SK-N-SH treated with all-trans-retinoic acid at 6 μM for 48 hours (cell line): Measurements from ENCODE around the gene AGL.

Experiments
- ATAC-seq: fragments of 200-7000 bp; cut with Tn5 transposase; 3 replicates; pipeline ENCODE4 v1.9.1; 2020; ENCODE audit warnings: mild to moderate bottlenecking, moderate library complexity
- ARNTL ChIP-seq: fragments of 450-650 bp; formaldehyde crosslinking; IDR thresholded peaks from 2 replicates; pipeline ENCODE4 v1.5.0; 2020; ENCODE audit warnings: low read depth, mild to moderate bottlenecking, moderate library complexity, borderline replicate concordance
- BACH2 ChIP-seq: fragments of 250-450 bp; sonication (Bioruptor Pico); IDR thresholded peaks from 2 replicates; pipeline ENCODE4 v1.9.0; 2021; ENCODE audit warnings: mild to moderate bottlenecking, borderline replicate concordance
- CSDC2 ChIP-seq: fragments of 250-450 bp; sonication (Bioruptor Pico); IDR thresholded peaks from 2 replicates; pipeline ENCODE4 v1.5.0; 2020; ENCODE audit warnings: mild to moderate bottlenecking, moderate library complexity
- ESRRG ChIP-seq: fragments of 250-450 bp; sonication (Bioruptor Pico); IDR thresholded peaks from 2 replicates; pipeline ENCODE4 v1.6.1; 2021; ENCODE audit warnings: mild to moderate bottlenecking
- ISL1 ChIP-seq: fragments of 250-450 bp; sonication (Bioruptor Pico); IDR thresholded peaks from 2 replicates; pipeline ENCODE4 v2.1.2; 2022; ENCODE audit warnings: mild to moderate bottlenecking, moderate library complexity
- OSR1 ChIP-seq: fragments of 250-450 bp; sonication (Bioruptor Pico); IDR thresholded peaks from 2 replicates; pipeline ENCODE4 v1.8.0; 2022; ENCODE audit warnings: moderate library complexity, mild to moderate bottlenecking, inconsistent platforms
- PATZ1 ChIP-seq: fragments of 250-450 bp; sonication (Bioruptor Pico); IDR thresholded peaks from 2 replicates; pipeline ENCODE4 v1.8.0; 2020; ENCODE audit warnings: mild to moderate bottlenecking, moderate library complexity, borderline replicate concordance
- SNAI2 ChIP-seq: fragments of 250-450 bp; sonication (Bioruptor Pico); IDR thresholded peaks from 2 replicates; pipeline ENCODE4 v1.5.0; 2020; ENCODE audit warnings: mild to moderate bottlenecking, moderate library complexity
- TCF4 ChIP-seq: fragments of 250-450 bp; sonication (Bioruptor Pico); IDR thresholded peaks from 2 replicates; pipeline ENCODE4 v1.8.0; 2021; ENCODE audit warnings: mild to moderate bottlenecking, moderate library complexity, borderline replicate concordance
- ZC3H10 ChIP-seq: fragments of 250-450 bp; sonication (Bioruptor Pico); IDR thresholded peaks from 2 replicates; pipeline ENCODE4 v1.5.1; 2021; ENCODE audit warnings: mild to moderate bottlenecking, moderate library complexity
- ZFP3 ChIP-seq: fragments of 250-450 bp; sonication (Bioruptor Pico); IDR thresholded peaks from 2 replicates; pipeline ENCODE4 v1.5.0; 2020; ENCODE audit warnings: mild to moderate bottlenecking, moderate library complexity
- ZNF565 ChIP-seq: fragments of 450-650 bp; formaldehyde crosslinking; conservative IDR thresholded peaks from 2 replicates; pipeline ENCODE4 v1.5.0; 2020; ENCODE audit warnings: low read depth, mild to moderate bottlenecking, moderate library complexity
- ZNF70 ChIP-seq: fragments of 450-650 bp; formaldehyde crosslinking; IDR thresholded peaks from 2 replicates; pipeline ENCODE4 v1.5.0; 2020; ENCODE audit warnings: mild to moderate bottlenecking, moderate library complexity
- ZNF8 ChIP-seq: fragments of 450-650 bp; formaldehyde crosslinking; IDR thresholded peaks from 2 replicates; pipeline ENCODE4 v1.5.0; 2020; ENCODE audit warnings: mild to moderate bottlenecking, moderate library complexity
- TF ChIP-seq, protein P1 (sequence below): fragments of 250-450 bp; sonication (Bioruptor Pico); IDR thresholded peaks from 2 replicates; pipeline ENCODE4 v1.5.1; 2021; ENCODE audit warnings: mild to moderate bottlenecking, moderate library complexity
- TF ChIP-seq, protein P2 (sequence below): fragments of 250-450 bp; sonication (Bioruptor Pico); IDR thresholded peaks from 2 replicates; pipeline ENCODE4 v1.5.0; 2020; ENCODE audit warnings: mild to moderate bottlenecking, moderate library complexity

The AGL gene

GRCh38 chr1:99869304-99869703, 19.1 kb downstream of the AGL start:
- no peak for ATAC-seq

GRCh38 chr1:99869723-99870122, 19.6 kb downstream of the AGL start:
- ATAC-seq: no peak

More at GRCh38 chr1:99869304-99869703, 19.1 kb downstream of the AGL start:
- TF ChIP-seq ARNTL (CRISPR knock-in tag) (no peak), PATZ1 (CRISPR knock-in tag) (no peak), OSR1 (CRISPR knock-in tag) (no peak), TCF4 (CRISPR knock-in tag) (no peak), CSDC2 (CRISPR knock-in tag) (no peak), ISL1 (CRISPR knock-in tag) (no peak), ZC3H10 (no peak), BACH2 (CRISPR knock-in tag) (no peak), ZNF565 (CRISPR knock-in tag) (no peak), SNAI2 (CRISPR knock-in tag) (no peak)
- TF ChIP-seq, protein P1, sequence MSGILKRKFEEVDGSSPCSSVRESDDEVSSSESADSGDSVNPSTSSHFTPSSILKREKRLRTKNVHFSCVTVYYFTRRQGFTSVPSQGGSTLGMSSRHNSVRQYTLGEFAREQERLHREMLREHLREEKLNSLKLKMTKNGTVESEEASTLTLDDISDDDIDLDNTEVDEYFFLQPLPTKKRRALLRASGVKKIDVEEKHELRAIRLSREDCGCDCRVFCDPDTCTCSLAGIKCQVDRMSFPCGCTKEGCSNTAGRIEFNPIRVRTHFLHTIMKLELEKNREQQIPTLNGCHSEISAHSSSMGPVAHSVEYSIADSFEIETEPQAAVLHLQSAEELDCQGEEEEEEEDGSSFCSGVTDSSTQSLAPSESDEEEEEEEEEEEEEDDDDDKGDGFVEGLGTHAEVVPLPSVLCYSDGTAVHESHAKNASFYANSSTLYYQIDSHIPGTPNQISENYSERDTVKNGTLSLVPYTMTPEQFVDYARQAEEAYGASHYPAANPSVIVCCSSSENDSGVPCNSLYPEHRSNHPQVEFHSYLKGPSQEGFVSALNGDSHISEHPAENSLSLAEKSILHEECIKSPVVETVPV (CRISPR knock-in tag): no peak
- TF ChIP-seq, protein P2, sequence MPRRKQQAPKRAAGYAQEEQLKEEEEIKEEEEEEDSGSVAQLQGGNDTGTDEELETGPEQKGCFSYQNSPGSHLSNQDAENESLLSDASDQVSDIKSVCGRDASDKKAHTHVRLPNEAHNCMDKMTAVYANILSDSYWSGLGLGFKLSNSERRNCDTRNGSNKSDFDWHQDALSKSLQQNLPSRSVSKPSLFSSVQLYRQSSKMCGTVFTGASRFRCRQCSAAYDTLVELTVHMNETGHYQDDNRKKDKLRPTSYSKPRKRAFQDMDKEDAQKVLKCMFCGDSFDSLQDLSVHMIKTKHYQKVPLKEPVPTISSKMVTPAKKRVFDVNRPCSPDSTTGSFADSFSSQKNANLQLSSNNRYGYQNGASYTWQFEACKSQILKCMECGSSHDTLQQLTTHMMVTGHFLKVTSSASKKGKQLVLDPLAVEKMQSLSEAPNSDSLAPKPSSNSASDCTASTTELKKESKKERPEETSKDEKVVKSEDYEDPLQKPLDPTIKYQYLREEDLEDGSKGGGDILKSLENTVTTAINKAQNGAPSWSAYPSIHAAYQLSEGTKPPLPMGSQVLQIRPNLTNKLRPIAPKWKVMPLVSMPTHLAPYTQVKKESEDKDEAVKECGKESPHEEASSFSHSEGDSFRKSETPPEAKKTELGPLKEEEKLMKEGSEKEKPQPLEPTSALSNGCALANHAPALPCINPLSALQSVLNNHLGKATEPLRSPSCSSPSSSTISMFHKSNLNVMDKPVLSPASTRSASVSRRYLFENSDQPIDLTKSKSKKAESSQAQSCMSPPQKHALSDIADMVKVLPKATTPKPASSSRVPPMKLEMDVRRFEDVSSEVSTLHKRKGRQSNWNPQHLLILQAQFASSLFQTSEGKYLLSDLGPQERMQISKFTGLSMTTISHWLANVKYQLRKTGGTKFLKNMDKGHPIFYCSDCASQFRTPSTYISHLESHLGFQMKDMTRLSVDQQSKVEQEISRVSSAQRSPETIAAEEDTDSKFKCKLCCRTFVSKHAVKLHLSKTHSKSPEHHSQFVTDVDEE (CRISPR knock-in tag): no peak
- TF ChIP-seq, all 23 proteins: peak for 0

GRCh38 chr1:99872063-99872462, 21.9 kb downstream of the AGL start:
- no peak for ATAC-seq
- TF ChIP-seq SNAI2 (CRISPR knock-in tag) (no peak), ZFP3 (CRISPR knock-in tag) (no peak), OSR1 (CRISPR knock-in tag) (no peak), ZC3H10 (no peak), ESRRG (CRISPR knock-in tag) (no peak), BACH2 (CRISPR knock-in tag) (no peak), CSDC2 (CRISPR knock-in tag) (no peak), ZNF70 (CRISPR knock-in tag) (no peak), ZNF8 (no peak)
- TF ChIP-seq, protein P1 (CRISPR knock-in tag): no peak
- TF ChIP-seq, protein P2 (CRISPR knock-in tag): no peak

More at GRCh38 chr1:99869723-99870122, 19.6 kb downstream of the AGL start:
- TF ChIP-seq, protein P2 (CRISPR knock-in tag): no peak
- no peak for TF ChIP-seq CSDC2 (CRISPR knock-in tag)
- no peak for TF ChIP-seq ZNF8
- no peak for TF ChIP-seq TCF4 (CRISPR knock-in tag)
- TF ChIP-seq BACH2 (CRISPR knock-in tag): no peak
- TF ChIP-seq, protein P1 (CRISPR knock-in tag): no peak
- TF ChIP-seq OSR1 (CRISPR knock-in tag): no peak
- no peak for TF ChIP-seq ZFP3 (CRISPR knock-in tag)
- TF ChIP-seq, all 23 proteins: peak for 0
